Measurements from ENCODE around the gene PRMT7. TPM values are rescaled to one million over a fixed set of nuclear protein-coding genes. Genes with fewer than 3 reads are reported as not detected.

PRMT7 gene
- total and polyA plus RNA-seq, 4 experiments from 2014 or later: 28.3 to 104 (median 64.5) TPM

DNA sequence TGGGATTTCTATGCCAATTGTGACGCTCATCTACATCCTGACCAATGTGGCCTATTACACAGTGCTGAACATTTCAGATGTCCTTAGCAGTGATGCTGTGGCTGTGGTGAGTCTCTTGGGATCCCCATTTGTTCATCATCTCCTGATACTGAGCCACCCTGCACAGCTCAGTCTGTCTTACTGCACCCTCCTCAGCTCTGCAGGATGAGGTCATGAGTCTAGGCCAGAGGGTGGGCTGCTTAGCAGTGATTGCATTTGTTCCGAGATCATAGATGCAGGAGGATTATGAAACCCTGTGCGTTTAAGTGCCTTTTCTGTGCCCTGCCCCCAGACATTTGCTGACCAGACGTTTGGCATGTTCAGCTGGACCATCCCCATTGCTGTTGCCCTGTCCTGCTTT is 19.6 kb upstream of the PRMT7 start:
- H3K9me3 Mint-ChIP-seq: no peaks in the 10 kb centered on the region
- peak overlapping the region; percentile 82 to 91 (median 90) for H3K27ac Mint-ChIP-seq
- H3K9me3 ChIP-seq (ENCODE audit: control insufficient read depth in 1 of 2, low read length in 2 of 2): no peaks in the 10 kb centered on the region
- H3K36me3 Mint-ChIP-seq: peaks cover 53 to 72% of the 10 kb centered on the region in 2 donors
- H3K4me1 Mint-ChIP-seq: peaks cover 53 to 77% (median 68%) of the 10 kb centered on the region in 4 donors
- H3K27me3 Mint-ChIP-seq: no peaks in the 10 kb centered on the region
- no peak for DNase-seq
- H3K4me3 Mint-ChIP-seq: peak overlapping the region in 7 of 8 donors; percentile 19 to 83 (median 61)
- peak overlapping the region; percentile 52 for H3K27ac ChIP-seq (ENCODE audit: low read depth, low read length)
- H3K27me3 ChIP-seq (ENCODE audit: insufficient read depth, low read length): no peaks in the 10 kb centered on the region
- intact Hi-C loops (cut with micrococcal nuclease): no loop called here
- H3K36me3 ChIP-seq (ENCODE audit: insufficient read depth, low read length): peaks cover 56% of the 10 kb centered on the region
- H3K4me3 ChIP-seq (ENCODE audit: low read length in 2 of 2): no peak overlapping the region
- peaks cover 68% of the 10 kb centered on the region for H3K4me1 ChIP-seq (ENCODE audit: insufficient read depth, low read length)
- ChIA-PET POLR2A (ENCODE audit: partially characterized antibody) (interaction anchor here (0.8 to 44.5 kb wide), 3 partner anchors 4 to 54 kb away, joined by 4 to 1508 read pairs (median 1508); partner anchors contain the start of genes PRMT7, SLC7A6 and SLC7A6OS), CTCF (ENCODE audit: partially characterized antibody) (interaction anchor here (0.9 to 29.4 kb wide), 7 partner anchors 8 to 274 kb away, joined by 3 to 680 read pairs (median 4); partner anchors contain the start of genes PRMT7, SLC7A6 and SLC7A6OS)

DNA sequence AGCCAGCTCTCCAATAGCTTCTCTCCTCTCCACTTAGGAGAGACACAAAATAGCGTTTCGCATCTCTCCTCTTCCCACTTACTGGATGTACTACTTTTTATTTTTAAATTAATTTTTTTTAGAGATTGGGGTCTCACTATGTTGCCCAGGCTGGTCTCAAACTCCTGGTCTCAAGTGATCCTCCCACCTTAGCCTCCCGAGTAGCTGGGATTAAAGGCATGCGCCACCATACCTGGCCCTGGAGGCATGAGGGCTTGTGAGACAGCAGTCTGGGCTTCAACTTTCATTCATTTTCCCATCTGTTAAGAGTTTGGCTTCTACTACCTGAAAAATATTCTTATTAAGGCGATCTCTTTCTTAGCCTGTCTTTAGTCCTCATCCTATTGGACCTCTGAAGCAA is 18.4 kb upstream of the PRMT7 start:
- Histone ChIP-seq H3K9me3 (ENCODE audit: control insufficient read depth in 1 of 2, low read length in 2 of 2) (no peaks in the 10 kb centered on the region), H3K4me3 (ENCODE audit: low read length in 2 of 2) (no peak overlapping the region), H3K4me1 (ENCODE audit: insufficient read depth, low read length) (peaks cover 56% of the 10 kb centered on the region), H3K36me3 (ENCODE audit: insufficient read depth, low read length) (peaks cover 67% of the 10 kb centered on the region), H3K27ac (ENCODE audit: low read depth, low read length) (no peak overlapping the region), H3K27me3 (ENCODE audit: insufficient read depth, low read length) (no peaks in the 10 kb centered on the region)
- peaks cover 60 to 77% of the 10 kb centered on the region in 2 donors for H3K36me3 Mint-ChIP-seq
- ChIA-PET POLR2A (ENCODE audit: partially characterized antibody) (interaction anchor here (34.3 to 44.5 kb wide), 2 partner anchors 3 to 13 kb away, joined by 1508 read pairs; partner anchors contain the start of genes PRMT7, SLC7A6 and SLC7A6OS), CTCF (ENCODE audit: partially characterized antibody) (interaction anchor here (1.3 to 29.4 kb wide), 5 partner anchors 8 to 35 kb away, joined by 4 to 680 read pairs (median 8); partner anchors contain the start of genes PRMT7, SLC7A6 and SLC7A6OS)
- peak overlapping the region in 5 of 8 donors; percentile 19 to 83 (median 49) for H3K4me3 Mint-ChIP-seq
- H3K4me1 Mint-ChIP-seq: peaks cover 43 to 68% (median 59%) of the 10 kb centered on the region in 4 donors
- intact Hi-C loops (cut with micrococcal nuclease): no loop called here
- no peak for DNase-seq
- H3K27ac Mint-ChIP-seq: peak overlapping the region; percentile 82 to 91 (median 90)
- H3K9me3 Mint-ChIP-seq: no peaks in the 10 kb centered on the region
- no peaks in the 10 kb centered on the region for H3K27me3 Mint-ChIP-seq

DNA sequence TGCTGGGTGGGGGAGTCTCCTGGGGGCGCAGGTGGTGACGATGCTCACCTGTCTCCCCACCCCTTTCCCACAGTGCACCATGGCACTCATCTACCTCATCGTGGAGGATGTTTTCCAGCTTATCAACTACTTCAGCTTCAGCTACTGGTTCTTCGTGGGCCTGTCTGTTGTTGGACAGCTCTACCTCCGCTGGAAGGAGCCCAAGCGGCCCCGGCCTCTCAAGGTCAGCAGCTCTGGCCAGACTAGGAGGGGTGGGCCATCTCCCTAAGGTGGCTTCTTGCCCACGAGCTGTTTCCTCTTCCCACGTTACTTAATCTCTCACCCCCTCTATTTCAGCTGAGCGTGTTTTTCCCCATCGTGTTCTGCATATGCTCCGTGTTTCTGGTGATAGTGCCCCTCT is 14.5 kb upstream of the PRMT7 start:
- H3K36me3 Mint-ChIP-seq: peaks cover 69 to 94% of the 10 kb centered on the region in 2 donors
- ChIA-PET CTCF (ENCODE audit: partially characterized antibody) (interaction anchor here (1.2 to 29.4 kb wide), 3 partner anchors 27 to 50 kb away, joined by 3 to 680 read pairs (median 4); partner anchors contain the start of gene SLC7A6), POLR2A (ENCODE audit: partially characterized antibody) (interaction anchor here (34.3 to 44.5 kb wide), 2 partner anchors 1 to 17 kb away, joined by 1508 read pairs; partner anchors contain the start of genes PRMT7, SLC7A6 and SLC7A6OS)
- no peaks in the 10 kb centered on the region for H3K9me3 ChIP-seq (ENCODE audit: control insufficient read depth in 1 of 2, low read length in 2 of 2)
- no peak overlapping the region for H3K4me3 Mint-ChIP-seq
- no peaks in the 10 kb centered on the region for H3K27me3 ChIP-seq (ENCODE audit: insufficient read depth, low read length)
- H3K4me1 ChIP-seq (ENCODE audit: insufficient read depth, low read length): peaks cover 17% of the 10 kb centered on the region
- no peaks in the 10 kb centered on the region for H3K27me3 Mint-ChIP-seq
- H3K4me3 ChIP-seq (ENCODE audit: low read length in 2 of 2): no peak overlapping the region
- H3K36me3 ChIP-seq (ENCODE audit: insufficient read depth, low read length): peaks cover 94% of the 10 kb centered on the region
- no peak for DNase-seq
- H3K27ac Mint-ChIP-seq: peak overlapping the region in 3 of 7 donors; percentile 17 to 76 (median 53)
- peaks cover 26 to 46% (median 29%) of the 10 kb centered on the region in 4 donors for H3K4me1 Mint-ChIP-seq
- peak overlapping the region; percentile 3 for H3K27ac ChIP-seq (ENCODE audit: low read depth, low read length)
- H3K9me3 Mint-ChIP-seq: no peaks in the 10 kb centered on the region
- intact Hi-C loops (cut with micrococcal nuclease): no loop called here

DNA sequence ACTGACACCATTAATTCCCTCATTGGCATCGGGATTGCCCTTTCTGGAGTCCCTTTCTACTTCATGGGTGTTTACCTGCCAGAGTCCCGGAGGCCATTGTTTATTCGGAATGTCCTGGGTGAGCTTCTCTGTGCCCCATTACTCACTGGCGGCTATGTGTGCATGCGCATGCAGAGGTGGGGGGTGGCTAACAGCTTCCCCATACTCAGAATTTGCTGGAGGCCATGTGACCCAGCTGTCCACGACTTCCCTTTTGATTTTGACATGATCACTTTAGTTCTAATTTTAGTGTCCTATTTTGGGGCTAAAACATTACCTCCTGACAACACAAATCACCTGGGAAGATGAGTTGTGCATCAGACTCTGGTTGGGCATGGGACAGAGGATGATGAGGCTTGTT is 14.1 kb upstream of the PRMT7 start:
- CTCF ChIA-PET (ENCODE audit: partially characterized antibody): interaction anchor here (1.2 to 29.4 kb wide), 2 partner anchors 27 to 32 kb away, joined by 3 to 680 read pairs; partner anchors contain the start of gene SLC7A6
- Mint-ChIP-seq H3K4me3 (no peak overlapping the region), H3K4me1 (peaks cover 23 to 45% (median 25%) of the 10 kb centered on the region in 4 donors), H3K36me3 (peaks cover 68 to 93% of the 10 kb centered on the region in 2 donors), H3K9me3 (no peaks in the 10 kb centered on the region), H3K27me3 (no peaks in the 10 kb centered on the region), H3K27ac (peak overlapping the region in 6 of 7 donors; percentile 23 to 76 (median 50))
- intact Hi-C loops (cut with micrococcal nuclease): no loop called here
- DNase-seq: no peak
- Histone ChIP-seq H3K9me3 (ENCODE audit: control insufficient read depth in 1 of 2, low read length in 2 of 2) (no peaks in the 10 kb centered on the region), H3K4me1 (ENCODE audit: insufficient read depth, low read length) (peaks cover 13% of the 10 kb centered on the region), H3K27ac (ENCODE audit: low read depth, low read length) (no peak overlapping the region), H3K36me3 (ENCODE audit: insufficient read depth, low read length) (peaks cover 93% of the 10 kb centered on the region), H3K4me3 (ENCODE audit: low read length in 2 of 2) (no peak overlapping the region), H3K27me3 (ENCODE audit: insufficient read depth, low read length) (no peaks in the 10 kb centered on the region)
- POLR2A ChIA-PET (ENCODE audit: partially characterized antibody): interaction anchor here (34.3 to 44.5 kb wide), 2 partner anchors 1 to 17 kb away, joined by 1508 read pairs; partner anchors contain the start of genes PRMT7, SLC7A6 and SLC7A6OS

DNA sequence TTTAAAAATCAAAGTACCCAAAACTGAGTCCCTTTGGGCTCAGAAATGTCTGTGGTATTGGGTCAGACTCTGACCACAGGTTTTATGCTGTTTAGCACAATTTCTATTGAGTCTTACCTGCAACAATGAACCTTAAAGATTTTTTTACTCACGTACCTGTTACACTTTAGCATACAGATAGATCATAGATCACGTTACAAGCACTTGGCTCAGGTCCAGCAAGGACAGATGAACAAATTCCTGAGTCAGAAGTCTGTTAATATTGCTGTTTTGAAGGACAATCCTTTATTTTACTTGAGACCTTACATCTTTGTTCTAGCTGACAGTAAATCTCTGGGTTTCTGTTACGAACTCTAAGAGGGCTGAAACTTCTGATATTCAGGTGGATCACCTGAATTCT is 12.9 kb upstream of the PRMT7 start:
- H3K9me3 ChIP-seq (ENCODE audit: control insufficient read depth in 1 of 2, low read length in 2 of 2): no peaks in the 10 kb centered on the region
- H3K27ac ChIP-seq (ENCODE audit: low read depth, low read length): no peak overlapping the region
- no peak for DNase-seq
- intact Hi-C loops (cut with micrococcal nuclease): no loop called here
- H3K4me1 ChIP-seq (ENCODE audit: insufficient read depth, low read length): peaks cover 1% of the 10 kb centered on the region
- Mint-ChIP-seq H3K36me3 (peaks cover 73 to 92% of the 10 kb centered on the region in 2 donors), H3K4me1 (peaks cover 17 to 35% (median 20%) of the 10 kb centered on the region in 4 donors), H3K27me3 (no peaks in the 10 kb centered on the region), H3K9me3 (no peaks in the 10 kb centered on the region), H3K4me3 (no peak overlapping the region), H3K27ac (peak overlapping the region in 4 of 7 donors; percentile 8 to 51 (median 47))
- no peaks in the 10 kb centered on the region for H3K27me3 ChIP-seq (ENCODE audit: insufficient read depth, low read length)
- POLR2A ChIA-PET (ENCODE audit: partially characterized antibody): interaction anchor here (34.3 to 44.5 kb wide), 2 partner anchors 2 to 19 kb away, joined by 1508 read pairs; partner anchors contain the start of genes PRMT7, SLC7A6 and SLC7A6OS
- no peak overlapping the region for H3K4me3 ChIP-seq (ENCODE audit: low read length in 2 of 2)
- peaks cover 94% of the 10 kb centered on the region for H3K36me3 ChIP-seq (ENCODE audit: insufficient read depth, low read length)
- CTCF ChIA-PET (ENCODE audit: partially characterized antibody): interaction anchor here (1.0 to 29.4 kb wide), 2 partner anchors 8 to 28 kb away, joined by 3 to 680 read pairs; partner anchors contain the start of gene SLC7A6

DNA sequence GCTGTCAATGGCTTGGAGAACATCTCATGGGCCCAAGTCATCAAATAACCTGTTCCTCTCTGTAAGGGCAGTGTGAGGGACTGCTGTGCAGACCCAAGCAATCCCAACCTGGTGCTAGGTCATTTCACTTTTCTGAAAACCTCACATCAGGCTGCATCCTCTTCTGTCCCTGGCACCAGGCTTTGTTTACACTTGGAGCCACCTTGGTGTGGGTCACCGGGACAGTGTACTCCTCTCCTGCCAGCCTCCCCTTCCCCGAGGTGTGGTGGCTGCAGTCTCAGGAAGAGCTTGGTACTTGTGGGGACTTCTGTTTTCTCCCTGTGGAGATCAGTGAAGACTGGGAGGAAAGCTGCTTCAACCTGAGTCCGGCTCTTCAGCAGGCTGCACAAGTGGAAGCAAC is 12.5 kb upstream of the PRMT7 start:
- Histone ChIP-seq H3K27ac (ENCODE audit: low read depth, low read length) (no peak overlapping the region), H3K9me3 (ENCODE audit: control insufficient read depth in 1 of 2, low read length in 2 of 2) (no peaks in the 10 kb centered on the region), H3K4me1 (ENCODE audit: insufficient read depth, low read length) (no peaks in the 10 kb centered on the region), H3K36me3 (ENCODE audit: insufficient read depth, low read length) (peaks cover 92% of the 10 kb centered on the region), H3K4me3 (ENCODE audit: low read length in 2 of 2) (no peak overlapping the region), H3K27me3 (ENCODE audit: insufficient read depth, low read length) (no peaks in the 10 kb centered on the region)
- peaks cover 16 to 33% (median 19%) of the 10 kb centered on the region in 4 donors for H3K4me1 Mint-ChIP-seq
- ChIA-PET POLR2A (ENCODE audit: partially characterized antibody) (interaction anchor here (34.3 to 44.5 kb wide), 2 partner anchors 3 to 19 kb away, joined by 1508 read pairs; partner anchors contain the start of genes PRMT7, SLC7A6 and SLC7A6OS), CTCF (ENCODE audit: partially characterized antibody) (interaction anchor here (1.0 to 29.4 kb wide), 4 partner anchors 9 to 30 kb away, joined by 3 to 680 read pairs (median 11); partner anchors contain the start of gene SLC7A6)
- intact Hi-C loops (cut with micrococcal nuclease): no loop called here
- no peaks in the 10 kb centered on the region for H3K9me3 Mint-ChIP-seq
- no peaks in the 10 kb centered on the region for H3K27me3 Mint-ChIP-seq
- H3K27ac Mint-ChIP-seq: peak overlapping the region in 6 of 7 donors; percentile 14 to 67 (median 38)
- no peak overlapping the region for H3K4me3 Mint-ChIP-seq
- no peak for DNase-seq
- peaks cover 72 to 92% of the 10 kb centered on the region in 2 donors for H3K36me3 Mint-ChIP-seq

All from CD4-positive, alpha-beta memory T cell (primary cell).